Measurements from ENCODE around the gene ARL2.
"Not testable (repeated sequence)": the region's sequence is repeated elsewhere in the genome, so short reads cannot be mapped to it uniquely, and the experiment has no call there.

The ARL2 gene

GRCh38 chr11:65019824-65020223 is 5.9 kb downstream of the ARL2 start:
- Histone ChIP-seq H4K20me1 (ENCODE audit: insufficient read depth, low read length) (no peaks in the 10 kb centered on the region), H3K9ac (ENCODE audit: low read length) (no peak overlapping the region), H3K27me3 (ENCODE audit: insufficient read depth, low read length) (no peaks in the 10 kb centered on the region), H3K79me2 (ENCODE audit: insufficient read depth, low read length) (no peaks in the 10 kb centered on the region), H2AFZ (ENCODE audit: low read length) (no peak overlapping the region), H3K27ac (ENCODE audit: low read depth, low read length, poor library complexity, severe bottlenecking) (no peak overlapping the region), H3K9me3 (ENCODE audit: low read length) (no peaks in the 10 kb centered on the region), H3K4me3 (ENCODE audit: low read depth, low read length, poor library complexity, severe bottlenecking) (no peak overlapping the region), H3K9me2 (ENCODE audit: low read depth, low read length) (no peaks in the 10 kb centered on the region), H3K4me2 (ENCODE audit: low read length) (no peak overlapping the region), H3K4me1 (ENCODE audit: insufficient read depth, low read length, severe bottlenecking) (peaks cover 7% of the 10 kb centered on the region), H3K36me3 (ENCODE audit: insufficient read depth, low read length) (peaks cover 40% of the 10 kb centered on the region), H3F3A (ENCODE audit: insufficient read depth, low read length) (no peaks in the 10 kb centered on the region)
- TF ChIP-seq CTCF (IDR thresholded peaks at IDR 0.05; ENCODE audit: low read length) = no peak
- TF ChIP-seq EZH2 (IDR thresholded peaks at IDR 0.05; ENCODE audit: borderline replicate concordance, low read length) = no peak

- Histone ChIP-seq H3K4me3 (ENCODE audit: low read depth, low read length, poor library complexity, severe bottlenecking) (no peak overlapping the region), H3K4me1 (ENCODE audit: insufficient read depth, low read length, severe bottlenecking) (no peaks in the 10 kb centered on the region), H3K4me2 (ENCODE audit: low read length) (no peak overlapping the region), H3K27me3 (ENCODE audit: insufficient read depth, low read length) (no peaks in the 10 kb centered on the region), H3K9ac (ENCODE audit: low read length) (no peak overlapping the region), H3K9me3 (ENCODE audit: low read length) (no peaks in the 10 kb centered on the region), H4K20me1 (ENCODE audit: insufficient read depth, low read length) (no peaks in the 10 kb centered on the region), H3K9me2 (ENCODE audit: low read depth, low read length) (no peaks in the 10 kb centered on the region), H3K79me2 (ENCODE audit: insufficient read depth, low read length) (no peaks in the 10 kb centered on the region), H3K36me3 (ENCODE audit: insufficient read depth, low read length) (peaks cover 40% of the 10 kb centered on the region), H3K27ac (ENCODE audit: low read depth, low read length, poor library complexity, severe bottlenecking) (no peak overlapping the region), H3F3A (ENCODE audit: insufficient read depth, low read length) (no peaks in the 10 kb centered on the region), H2AFZ (ENCODE audit: low read length) (no peak overlapping the region)
- TF ChIP-seq EZH2 (IDR thresholded peaks at IDR 0.05; ENCODE audit: borderline replicate concordance, low read length) = no peak
- TF ChIP-seq CTCF (IDR thresholded peaks at IDR 0.05; ENCODE audit: low read length) = no peak
Observed at GRCh38 chr11:65021003-65021402, 7.0 kb downstream of the ARL2 start.

DNA sequence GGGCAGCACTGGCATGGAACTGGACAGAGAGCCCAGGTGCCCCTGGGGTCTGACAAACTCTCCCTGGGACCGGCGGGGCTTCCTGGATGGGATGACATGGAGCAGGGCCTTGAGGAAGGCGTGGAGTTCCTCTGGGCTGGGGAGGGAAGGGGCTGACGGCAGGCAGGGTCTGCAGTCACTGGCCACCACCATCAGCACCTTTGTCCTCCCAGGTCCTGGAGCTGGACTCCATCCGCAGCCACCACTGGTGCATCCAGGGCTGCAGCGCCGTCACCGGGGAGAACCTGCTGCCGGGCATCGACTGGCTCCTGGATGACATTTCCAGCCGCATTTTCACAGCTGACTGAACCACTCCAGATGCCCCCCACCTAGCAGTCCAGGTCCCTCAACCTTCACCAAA is 7.5 kb downstream of the ARL2 start:
- Histone ChIP-seq H3K27me3 (ENCODE audit: insufficient read depth, low read length) (no peaks in the 10 kb centered on the region), H2AFZ (ENCODE audit: low read length) (no peak overlapping the region), H3K9me3 (ENCODE audit: low read length) (no peaks in the 10 kb centered on the region), H3K4me1 (ENCODE audit: insufficient read depth, low read length, severe bottlenecking) (no peaks in the 10 kb centered on the region), H3K4me3 (ENCODE audit: low read depth, low read length, poor library complexity, severe bottlenecking) (no peak overlapping the region), H4K20me1 (ENCODE audit: insufficient read depth, low read length) (no peaks in the 10 kb centered on the region), H3K36me3 (ENCODE audit: insufficient read depth, low read length) (peaks cover 40% of the 10 kb centered on the region), H3F3A (ENCODE audit: insufficient read depth, low read length) (no peaks in the 10 kb centered on the region), H3K4me2 (ENCODE audit: low read length) (no peak overlapping the region), H3K9ac (ENCODE audit: low read length) (no peak overlapping the region), H3K9me2 (ENCODE audit: low read depth, low read length) (no peaks in the 10 kb centered on the region), H3K27ac (ENCODE audit: low read depth, low read length, poor library complexity, severe bottlenecking) (no peak overlapping the region), H3K79me2 (ENCODE audit: insufficient read depth, low read length) (no peaks in the 10 kb centered on the region)
- TF ChIP-seq CTCF (IDR thresholded peaks at IDR 0.05; ENCODE audit: low read length) (no peak), EZH2 (IDR thresholded peaks at IDR 0.05; ENCODE audit: borderline replicate concordance, low read length) (no peak)

GRCh38 chr11:65023502-65023901 is 9.5 kb downstream of the ARL2 start:
- H3K9ac ChIP-seq (ENCODE audit: low read length); H3F3A ChIP-seq (ENCODE audit: insufficient read depth, low read length); H4K20me1 ChIP-seq (ENCODE audit: insufficient read depth, low read length); H3K9me2 ChIP-seq (ENCODE audit: low read depth, low read length); H3K4me3 ChIP-seq (ENCODE audit: low read depth, low read length, poor library complexity, severe bottlenecking); H3K79me2 ChIP-seq (ENCODE audit: insufficient read depth, low read length); H3K4me2 ChIP-seq (ENCODE audit: low read length); H3K27ac ChIP-seq (ENCODE audit: low read depth, low read length, poor library complexity, severe bottlenecking); H3K9me3 ChIP-seq (ENCODE audit: low read length); H2AFZ ChIP-seq (ENCODE audit: low read length); H3K27me3 ChIP-seq (ENCODE audit: insufficient read depth, low read length): not testable (repeated sequence)
- H3K36me3 ChIP-seq (ENCODE audit: insufficient read depth, low read length) = peaks cover 28% of the 10 kb centered on the region
- peaks cover 13% of the 10 kb centered on the region for H3K4me1 ChIP-seq (ENCODE audit: insufficient read depth, low read length, severe bottlenecking)
